Measurements from ENCODE around the gene KRTAP10-7.

Gene KRTAP10-7

GRCh38 chr21:44614161-44614631 is 13.8 kb downstream of the KRTAP10-7 start:
- WGBS, 2 experiments (ENCODE audit: insufficient coverage in 2 of 2), result 91 to 92% methylated on average over 9 to 14 of the region's 20 CpGs

GRCh38 chr21:44614961-44615391 is 14.6 kb downstream of the KRTAP10-7 start:
- Histone ChIP-seq H3K27ac (ENCODE audit: low read depth, low read length, severe bottlenecking) (no peak overlapping the region), H3K4me1 (ENCODE audit: control insufficient read depth, insufficient read depth, low read length, poor library complexity, severe bottlenecking) (no peaks in the 10 kb centered on the region), H3K9me3 (ENCODE audit: control insufficient read depth, low read length) (peaks cover 25% of the 10 kb centered on the region), H3K36me3 (ENCODE audit: control insufficient read depth, insufficient read depth, low read length) (no peaks in the 10 kb centered on the region), H3K4me3 (ENCODE audit: extremely low read depth, insufficient read depth, low read length, poor library complexity, severe bottlenecking) (no peak overlapping the region)
- WGBS, 2 experiments (ENCODE audit: insufficient coverage in 2 of 2), result 94 to 95% methylated on average over 24 to 28 of the region's 28 CpGs

More at GRCh38 chr21:44614161-44614631, 13.8 kb downstream of the KRTAP10-7 start:
- Histone ChIP-seq H3K4me3 (ENCODE audit: extremely low read depth, insufficient read depth, low read length, poor library complexity, severe bottlenecking) (no peak overlapping the region), H3K4me1 (ENCODE audit: control insufficient read depth, insufficient read depth, low read length, poor library complexity, severe bottlenecking) (no peaks in the 10 kb centered on the region), H3K36me3 (ENCODE audit: control insufficient read depth, insufficient read depth, low read length) (no peaks in the 10 kb centered on the region), H3K27ac (ENCODE audit: low read depth, low read length, severe bottlenecking) (no peak overlapping the region), H3K9me3 (ENCODE audit: control insufficient read depth, low read length) (peaks cover 20% of the 10 kb centered on the region)

GRCh38 chr21:44615466-44615865 is 15.1 kb downstream of the KRTAP10-7 start:
- H3K4me3 ChIP-seq (ENCODE audit: extremely low read depth, insufficient read depth, low read length, poor library complexity, severe bottlenecking), result no peak overlapping the region
- no peaks in the 10 kb centered on the region for H3K36me3 ChIP-seq (ENCODE audit: control insufficient read depth, insufficient read depth, low read length)
- H3K4me1 ChIP-seq (ENCODE audit: control insufficient read depth, insufficient read depth, low read length, poor library complexity, severe bottlenecking), result no peaks in the 10 kb centered on the region
- peaks cover 24% of the 10 kb centered on the region for H3K9me3 ChIP-seq (ENCODE audit: control insufficient read depth, low read length)
- 93 to 94% methylated on average over 2 to 3 of the region's 8 CpGs for WGBS, 2 experiments (ENCODE audit: insufficient coverage in 2 of 2)
- no peak overlapping the region for H3K27ac ChIP-seq (ENCODE audit: low read depth, low read length, severe bottlenecking)

- WGBS, 2 experiments (ENCODE audit: insufficient coverage in 2 of 2), result 81 to 92% methylated on average over 14 to 16 of the region's 17 CpGs
- Histone ChIP-seq H3K36me3 (ENCODE audit: control insufficient read depth, insufficient read depth, low read length) (no peaks in the 10 kb centered on the region), H3K4me1 (ENCODE audit: control insufficient read depth, insufficient read depth, low read length, poor library complexity, severe bottlenecking) (no peaks in the 10 kb centered on the region), H3K9me3 (ENCODE audit: control insufficient read depth, low read length) (peaks cover 23% of the 10 kb centered on the region), H3K27ac (ENCODE audit: low read depth, low read length, severe bottlenecking) (no peak overlapping the region), H3K4me3 (ENCODE audit: extremely low read depth, insufficient read depth, low read length, poor library complexity, severe bottlenecking) (no peak overlapping the region)
Observed at GRCh38 chr21:44615911-44616590, 15.7 kb downstream of the KRTAP10-7 start.

GRCh38 chr21:44616591-44616926 is 16.2 kb downstream of the KRTAP10-7 start:
- Histone ChIP-seq H3K36me3 (ENCODE audit: control insufficient read depth, insufficient read depth, low read length) (no peaks in the 10 kb centered on the region), H3K9me3 (ENCODE audit: control insufficient read depth, low read length) (peaks cover 18% of the 10 kb centered on the region), H3K4me3 (ENCODE audit: extremely low read depth, insufficient read depth, low read length, poor library complexity, severe bottlenecking) (no peak overlapping the region), H3K4me1 (ENCODE audit: control insufficient read depth, insufficient read depth, low read length, poor library complexity, severe bottlenecking) (no peaks in the 10 kb centered on the region), H3K27ac (ENCODE audit: low read depth, low read length, severe bottlenecking) (no peak overlapping the region)
- 85 to 89% methylated on average over 14 to 16 of the region's 16 CpGs for WGBS, 2 experiments (ENCODE audit: insufficient coverage in 2 of 2)

GRCh38 chr21:44617071-44617501 is 16.7 kb downstream of the KRTAP10-7 start:
- Histone ChIP-seq H3K27ac (ENCODE audit: low read depth, low read length, severe bottlenecking) (no peak overlapping the region), H3K36me3 (ENCODE audit: control insufficient read depth, insufficient read depth, low read length) (no peaks in the 10 kb centered on the region), H3K4me1 (ENCODE audit: control insufficient read depth, insufficient read depth, low read length, poor library complexity, severe bottlenecking) (no peaks in the 10 kb centered on the region), H3K9me3 (ENCODE audit: control insufficient read depth, low read length) (peaks cover 16% of the 10 kb centered on the region), H3K4me3 (ENCODE audit: extremely low read depth, insufficient read depth, low read length, poor library complexity, severe bottlenecking) (no peak overlapping the region)
- 64 to 77% methylated on average over 6 to 7 of the region's 8 CpGs for WGBS, 2 experiments (ENCODE audit: insufficient coverage in 2 of 2)

GRCh38 chr21:44618504-44618903 is 18.1 kb downstream of the KRTAP10-7 start:
- WGBS, 2 experiments (ENCODE audit: insufficient coverage in 2 of 2), result 80% methylated on average over 1 of the region's 4 CpGs; no CpG with 5 or more reads in 1 of the 2 experiments
- Histone ChIP-seq H3K36me3 (ENCODE audit: control insufficient read depth, insufficient read depth, low read length) (no peaks in the 10 kb centered on the region), H3K9me3 (ENCODE audit: control insufficient read depth, low read length) (peaks cover 28% of the 10 kb centered on the region), H3K27ac (ENCODE audit: low read depth, low read length, severe bottlenecking) (no peak overlapping the region), H3K4me1 (ENCODE audit: control insufficient read depth, insufficient read depth, low read length, poor library complexity, severe bottlenecking) (no peaks in the 10 kb centered on the region), H3K4me3 (ENCODE audit: extremely low read depth, insufficient read depth, low read length, poor library complexity, severe bottlenecking) (no peak overlapping the region)

- no peaks in the 10 kb centered on the region for H3K36me3 ChIP-seq (ENCODE audit: control insufficient read depth, insufficient read depth, low read length)
- H3K4me3 ChIP-seq (ENCODE audit: extremely low read depth, insufficient read depth, low read length, poor library complexity, severe bottlenecking), result no peak overlapping the region
- H3K4me1 ChIP-seq (ENCODE audit: control insufficient read depth, insufficient read depth, low read length, poor library complexity, severe bottlenecking), result no peaks in the 10 kb centered on the region
- WGBS, 2 experiments (ENCODE audit: insufficient coverage in 2 of 2), result 93 to 100% methylated on average over 1 to 2 of the region's 3 CpGs
- H3K27ac ChIP-seq (ENCODE audit: low read depth, low read length, severe bottlenecking), result no peak overlapping the region
- H3K9me3 ChIP-seq (ENCODE audit: control insufficient read depth, low read length), result peaks cover 31% of the 10 kb centered on the region
Observed at GRCh38 chr21:44618909-44619308, 18.5 kb downstream of the KRTAP10-7 start.

- Histone ChIP-seq H3K36me3 (ENCODE audit: control insufficient read depth, insufficient read depth, low read length) (no peaks in the 10 kb centered on the region), H3K4me3 (ENCODE audit: extremely low read depth, insufficient read depth, low read length, poor library complexity, severe bottlenecking) (no peak overlapping the region), H3K9me3 (ENCODE audit: control insufficient read depth, low read length) (peaks cover 41% of the 10 kb centered on the region), H3K27ac (ENCODE audit: low read depth, low read length, severe bottlenecking) (no peak overlapping the region), H3K4me1 (ENCODE audit: control insufficient read depth, insufficient read depth, low read length, poor library complexity, severe bottlenecking) (no peaks in the 10 kb centered on the region)
- 82 to 94% methylated on average over 6 of the region's 6 CpGs for WGBS, 2 experiments (ENCODE audit: insufficient coverage in 2 of 2)
Observed at GRCh38 chr21:44619886-44620285, 19.5 kb downstream of the KRTAP10-7 start.

GRCh38 chr21:44623575-44623974 is 23.2 kb downstream of the KRTAP10-7 start:
- Histone ChIP-seq H3K9me3 (ENCODE audit: control insufficient read depth, low read length) (peaks cover 51% of the 10 kb centered on the region), H3K4me3 (ENCODE audit: extremely low read depth, insufficient read depth, low read length, poor library complexity, severe bottlenecking) (no peak overlapping the region), H3K27ac (ENCODE audit: low read depth, low read length, severe bottlenecking) (no peak overlapping the region)

GRCh38 chr21:44625756-44626155 is 25.4 kb downstream of the KRTAP10-7 start:
- no peak overlapping the region for H3K4me3 ChIP-seq (ENCODE audit: extremely low read depth, insufficient read depth, low read length, poor library complexity, severe bottlenecking)
- WGBS, 2 experiments (ENCODE audit: insufficient coverage in 2 of 2), result 92 to 100% methylated on average over 1 to 4 of the region's 7 CpGs
- peaks cover 39% of the 10 kb centered on the region for H3K9me3 ChIP-seq (ENCODE audit: control insufficient read depth, low read length)
- no peaks in the 10 kb centered on the region for H3K4me1 ChIP-seq (ENCODE audit: control insufficient read depth, insufficient read depth, low read length, poor library complexity, severe bottlenecking)
- no peak overlapping the region for H3K27ac ChIP-seq (ENCODE audit: low read depth, low read length, severe bottlenecking)
- no peaks in the 10 kb centered on the region for H3K36me3 ChIP-seq (ENCODE audit: control insufficient read depth, insufficient read depth, low read length)

More at GRCh38 chr21:44623575-44623974, 23.2 kb downstream of the KRTAP10-7 start:
- Histone ChIP-seq H3K4me1 (ENCODE audit: control insufficient read depth, insufficient read depth, low read length, poor library complexity, severe bottlenecking) (no peaks in the 10 kb centered on the region), H3K36me3 (ENCODE audit: control insufficient read depth, insufficient read depth, low read length) (no peaks in the 10 kb centered on the region)

Measured in mesodermal cell (in vitro differentiated cells).